Measurements from ENCODE around the gene FCRLA.
"Not testable (repeated sequence)": the region's sequence is repeated elsewhere in the genome, so short reads cannot be mapped to it uniquely, and the experiment has no call there.

Gene FCRLA, protein sequence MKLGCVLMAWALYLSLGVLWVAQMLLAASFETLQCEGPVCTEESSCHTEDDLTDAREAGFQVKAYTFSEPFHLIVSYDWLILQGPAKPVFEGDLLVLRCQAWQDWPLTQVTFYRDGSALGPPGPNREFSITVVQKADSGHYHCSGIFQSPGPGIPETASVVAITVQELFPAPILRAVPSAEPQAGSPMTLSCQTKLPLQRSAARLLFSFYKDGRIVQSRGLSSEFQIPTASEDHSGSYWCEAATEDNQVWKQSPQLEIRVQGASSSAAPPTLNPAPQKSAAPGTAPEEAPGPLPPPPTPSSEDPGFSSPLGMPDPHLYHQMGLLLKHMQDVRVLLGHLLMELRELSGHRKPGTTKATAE

DNA sequence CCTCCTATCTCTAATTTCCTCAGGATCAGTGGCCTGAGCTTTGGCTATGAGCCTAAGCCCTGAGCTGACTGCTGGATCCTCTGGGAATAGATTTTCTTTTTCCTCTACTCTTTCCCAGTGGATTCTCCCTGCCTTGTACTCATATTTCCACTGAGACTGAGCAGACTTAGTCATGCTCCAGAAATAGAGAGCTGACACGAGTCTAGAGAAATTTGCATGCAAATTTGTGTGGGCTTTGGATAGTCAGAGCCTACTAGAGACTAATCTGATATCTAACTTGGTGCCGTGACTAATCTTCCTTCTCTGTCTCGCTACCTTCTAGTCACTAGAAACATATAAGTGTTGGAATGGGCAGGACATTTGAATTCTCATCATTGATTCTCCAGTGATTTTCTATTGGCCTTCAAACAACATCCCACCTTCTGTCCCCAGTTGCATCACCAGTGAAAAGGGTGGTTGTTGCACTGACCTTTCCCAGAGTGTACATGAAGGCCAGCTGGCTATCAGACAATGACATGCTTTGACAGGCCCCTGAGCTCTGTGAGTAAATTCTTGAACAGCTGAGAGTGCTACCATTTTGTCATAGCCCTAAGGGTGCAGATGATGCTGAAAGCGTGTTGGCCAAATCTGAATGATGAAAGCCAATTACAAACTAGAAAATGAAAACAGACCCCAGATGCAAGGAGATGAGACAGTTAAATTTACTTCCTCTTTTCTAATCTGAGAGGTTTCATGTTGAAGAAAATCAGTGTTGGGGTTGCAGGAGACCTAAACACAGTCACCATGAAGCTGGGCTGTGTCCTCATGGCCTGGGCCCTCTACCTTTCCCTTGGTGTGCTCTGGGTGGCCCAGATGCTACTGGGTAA is at the start of gene FCRLA:
Gene FCRLA (plus strand): TSS at position 748 of the 866 bp plus-strand sequence. CDS start 36 bp downstream, at position 784.
- DNase-seq: no peak

DNA sequence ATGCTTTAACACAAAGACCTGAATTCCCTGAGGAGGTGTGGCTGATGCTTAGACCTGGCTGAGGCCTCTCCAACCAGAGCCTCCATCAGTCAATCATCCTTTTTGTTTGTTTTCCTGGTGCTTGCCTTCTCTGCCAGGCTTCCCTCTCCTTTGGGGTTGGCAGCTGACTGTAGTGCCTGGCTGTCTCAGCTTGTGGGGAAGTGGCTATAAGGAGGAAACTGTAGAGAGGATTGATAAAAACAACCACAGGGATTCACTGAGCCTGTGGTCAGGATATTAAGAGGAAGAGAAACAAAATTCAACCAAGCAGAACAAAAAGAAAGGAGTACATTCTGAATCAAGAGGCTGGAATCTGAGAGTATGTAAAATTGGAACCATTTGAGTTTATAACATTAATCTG is 48.5 kb upstream of the FCRLA start:
- DNase-seq: not testable (repeated sequence)

DNA sequence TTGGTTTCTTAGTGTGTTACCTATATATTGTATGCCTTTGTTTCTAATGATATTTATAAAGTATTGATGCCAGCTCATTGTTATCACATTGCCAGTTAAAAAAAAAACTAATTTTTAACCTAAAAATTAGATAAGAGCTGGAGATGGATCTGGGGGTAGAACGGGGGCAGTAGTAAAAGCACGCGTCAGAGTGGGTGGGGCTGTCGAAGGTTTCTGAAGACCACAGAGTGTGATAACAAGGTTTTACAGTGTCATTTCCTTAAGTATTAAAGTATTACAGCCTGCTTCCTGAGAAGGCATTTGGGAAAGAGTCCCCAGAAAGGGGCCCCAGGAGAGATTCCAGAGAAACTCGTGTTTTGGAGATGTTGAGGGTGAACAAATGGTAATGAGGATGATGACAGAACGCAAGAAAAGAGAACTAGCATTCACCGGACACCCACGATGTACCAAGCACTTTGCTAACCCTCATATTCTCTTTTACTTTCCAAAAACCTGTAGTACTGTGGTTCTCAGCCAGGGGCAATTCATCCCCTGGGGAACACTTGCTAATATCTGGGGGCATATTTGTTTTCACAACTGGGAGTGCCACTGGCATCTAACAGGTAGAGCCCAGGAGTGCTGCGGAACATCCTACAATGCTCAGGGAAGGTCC is 45.2 kb upstream of the FCRLA start:
- not testable (repeated sequence) for DNase-seq

DNA sequence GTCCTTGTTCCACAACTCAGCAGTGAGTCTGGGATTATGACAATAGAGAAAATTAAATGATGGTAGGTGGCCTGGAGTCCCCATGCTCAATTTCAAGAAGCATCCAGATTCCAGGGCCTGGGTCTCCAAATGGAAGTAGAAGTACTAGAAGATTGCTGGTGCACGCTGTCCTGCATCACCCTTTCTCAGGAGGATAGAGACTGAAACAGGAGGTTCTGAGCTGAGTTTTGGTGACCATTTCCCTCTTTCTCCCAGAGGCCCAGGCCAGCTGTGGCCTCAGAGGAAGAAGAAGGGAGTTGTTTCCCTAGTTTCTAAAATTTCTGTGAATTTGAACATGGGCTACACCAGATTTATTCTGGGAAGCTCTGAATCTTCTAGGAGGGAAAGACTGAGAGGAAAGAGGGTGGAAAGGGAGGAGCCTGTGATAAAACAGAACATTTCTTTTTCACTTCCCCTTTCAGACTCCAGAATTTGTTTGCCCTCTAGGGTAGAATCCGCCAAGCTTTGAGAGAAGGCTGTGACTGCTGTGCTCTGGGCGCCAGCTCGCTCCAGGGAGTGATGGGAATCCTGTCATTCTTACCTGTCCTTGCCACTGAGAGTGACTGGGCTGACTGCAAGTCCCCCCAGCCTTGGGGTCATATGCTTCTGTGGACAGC is 44.2 kb upstream of the FCRLA start, which contains the start of gene FCGR2B:
Gene FCGR2B (plus strand): TSS at position 460 of the 656 bp plus-strand sequence. CDS start 99 bp downstream, at position 559.
- DNase-seq: not testable (repeated sequence)

DNA sequence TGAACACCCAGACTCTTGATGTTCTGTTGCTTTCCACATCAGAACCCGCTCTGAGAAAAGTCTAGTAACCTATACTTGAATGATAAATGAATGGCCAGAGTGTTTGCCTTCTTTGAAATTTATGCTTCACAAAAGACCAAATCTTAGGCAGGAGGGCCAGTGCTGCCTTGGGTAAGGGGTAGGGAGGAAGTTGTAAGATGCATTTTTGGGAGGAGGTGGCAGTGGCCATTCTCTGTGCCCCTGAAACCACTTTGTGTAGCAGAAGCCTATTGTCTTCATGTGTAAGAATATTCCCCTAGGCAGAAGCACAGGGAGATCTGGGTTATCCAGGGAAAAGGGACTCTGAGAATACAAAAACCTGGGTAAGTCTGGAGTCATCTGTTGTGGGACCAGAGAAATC is 43.5 kb upstream of the FCRLA start:
- not testable (repeated sequence) for DNase-seq

DNA sequence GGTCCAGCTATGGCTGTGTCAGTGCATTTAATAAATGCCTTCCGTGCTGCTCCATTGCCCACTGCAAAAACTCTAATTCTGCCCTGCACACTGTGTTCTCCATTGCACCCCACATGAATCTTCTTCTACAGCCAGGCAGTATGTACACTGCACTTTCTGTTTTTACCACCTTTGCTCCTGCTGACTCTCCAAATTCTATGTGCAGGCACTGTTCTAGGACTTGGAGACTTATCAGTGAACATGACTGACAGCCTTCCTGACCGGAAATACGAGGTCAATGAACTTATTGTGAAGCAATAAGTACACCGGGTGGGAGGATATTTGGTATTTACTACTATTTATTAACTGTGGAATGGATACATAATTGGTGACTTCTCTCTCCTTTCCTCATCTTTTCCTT is 42.3 kb upstream of the FCRLA start:
- not testable (repeated sequence) for DNase-seq

DNA sequence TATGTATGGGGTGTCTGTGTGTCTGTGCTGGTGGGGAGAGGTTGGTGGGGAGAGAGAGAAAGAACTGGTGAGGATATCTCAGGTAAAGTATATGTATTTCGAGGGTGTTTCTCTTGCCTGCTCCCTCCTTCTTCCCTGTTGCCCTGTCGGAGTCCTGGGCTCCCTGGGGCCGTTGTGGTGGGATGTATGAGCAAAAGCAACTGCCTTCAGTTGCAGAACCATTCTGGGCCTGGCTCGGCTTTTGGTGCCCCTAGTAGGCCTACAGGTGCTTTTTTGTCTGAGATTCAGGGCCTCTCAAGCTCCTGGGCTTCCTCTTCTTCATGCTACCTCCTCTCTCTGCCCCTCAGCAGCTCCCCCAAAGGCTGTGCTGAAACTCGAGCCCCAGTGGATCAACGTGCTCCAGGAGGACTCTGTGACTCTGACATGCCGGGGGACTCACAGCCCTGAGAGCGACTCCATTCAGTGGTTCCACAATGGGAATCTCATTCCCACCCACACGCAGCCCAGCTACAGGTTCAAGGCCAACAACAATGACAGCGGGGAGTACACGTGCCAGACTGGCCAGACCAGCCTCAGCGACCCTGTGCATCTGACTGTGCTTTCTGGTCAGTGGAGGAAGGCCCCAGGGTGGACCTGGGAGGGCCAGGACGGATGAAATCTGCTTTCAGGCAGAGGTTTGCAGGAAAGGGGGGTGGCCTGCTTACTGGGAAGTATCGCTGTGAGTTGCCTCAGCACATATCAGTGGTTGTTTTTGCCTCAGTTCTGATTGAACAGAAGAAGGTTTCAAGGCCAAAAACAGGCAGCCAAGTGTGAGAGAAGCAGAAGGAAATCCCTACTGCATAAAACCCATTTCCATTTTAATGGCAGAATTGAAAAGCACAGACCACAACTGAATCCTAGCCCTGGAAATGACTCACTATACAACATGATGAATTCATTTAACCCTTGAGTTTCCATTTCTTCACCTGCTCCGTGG is 35.7 kb upstream of the FCRLA start:
- not testable (repeated sequence) for DNase-seq

DNA sequence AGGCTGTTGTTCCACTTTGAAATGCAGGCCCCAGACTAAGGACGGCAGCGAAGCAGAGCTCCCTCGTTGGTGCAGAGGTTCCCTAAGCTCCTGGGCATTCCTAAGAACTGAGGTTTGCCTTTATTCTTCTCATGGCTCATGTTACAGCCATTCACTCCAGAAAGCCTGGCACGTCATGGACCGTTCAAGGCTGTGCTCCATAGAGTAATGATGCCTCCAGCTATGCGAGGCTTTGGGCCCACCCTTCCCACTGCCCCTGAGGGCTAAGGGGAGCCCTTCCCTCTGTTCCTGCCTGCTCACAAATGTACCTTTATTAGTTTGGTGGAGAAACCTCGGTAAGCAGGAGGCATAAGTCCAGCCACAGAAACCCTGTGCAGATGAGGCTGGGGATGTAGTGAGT is 33.6 kb upstream of the FCRLA start:
- DNase-seq: not testable (repeated sequence)

DNA sequence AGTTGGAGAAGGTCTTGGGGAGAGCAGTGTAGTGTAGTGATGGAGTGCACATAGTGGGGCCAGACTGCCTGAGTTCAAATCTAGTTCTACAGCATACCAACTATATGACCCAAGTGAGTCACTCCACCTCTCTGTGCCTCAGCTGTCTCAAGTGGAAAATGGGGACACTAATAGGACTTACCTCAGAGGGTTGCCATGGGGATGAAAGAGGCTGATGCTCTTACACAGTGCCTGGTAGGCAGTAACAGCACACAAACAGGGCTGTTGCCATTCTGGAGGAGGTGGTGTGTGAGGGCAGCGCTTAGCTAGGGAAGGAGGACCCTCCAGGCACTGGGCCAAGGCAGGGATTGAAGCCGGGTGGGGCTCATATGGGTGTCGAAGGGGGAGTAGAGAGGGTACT is 32.6 kb upstream of the FCRLA start:
- DNase-seq: not testable (repeated sequence)

DNA sequence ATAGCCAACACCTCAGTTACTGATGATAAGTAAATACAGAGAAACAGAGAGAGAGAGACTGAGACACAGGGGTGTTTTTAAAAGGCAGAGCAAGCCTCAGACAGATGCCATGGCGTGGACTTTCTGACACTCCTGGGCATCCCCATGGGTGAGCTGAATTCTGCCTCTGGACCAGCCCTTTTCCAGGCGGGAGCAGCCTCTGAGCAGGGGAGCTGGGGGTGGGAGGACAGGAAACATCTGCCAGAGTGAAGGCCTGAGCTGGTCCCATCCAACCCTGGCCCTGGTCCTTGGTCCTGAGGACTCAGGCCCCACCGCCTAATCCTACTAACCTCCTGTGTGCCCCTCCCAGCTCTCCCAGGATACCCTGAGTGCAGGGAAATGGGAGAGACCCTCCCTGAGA is 32.1 kb upstream of the FCRLA start:
- DNase-seq: not testable (repeated sequence)

DNA sequence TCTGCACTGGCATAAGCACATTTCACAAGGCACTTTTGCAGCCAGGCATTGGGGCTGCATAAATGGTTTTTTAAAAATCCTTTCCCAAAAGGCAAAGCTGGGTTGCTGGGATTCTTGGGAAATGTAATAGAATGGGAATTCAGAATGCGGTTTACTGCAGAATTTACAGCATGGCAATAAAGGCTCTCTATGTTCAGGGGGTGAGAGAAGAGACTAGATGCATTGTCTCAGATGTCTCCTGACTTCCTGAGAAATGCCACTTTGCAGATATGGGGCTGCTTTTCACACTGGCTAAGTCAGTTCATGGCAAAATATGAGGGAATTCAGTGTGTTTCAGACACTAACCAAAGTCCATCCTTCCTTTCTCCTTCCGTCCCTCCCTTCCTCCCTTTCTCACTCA is 30.6 kb upstream of the FCRLA start:
- DNase-seq: no peak

DNA sequence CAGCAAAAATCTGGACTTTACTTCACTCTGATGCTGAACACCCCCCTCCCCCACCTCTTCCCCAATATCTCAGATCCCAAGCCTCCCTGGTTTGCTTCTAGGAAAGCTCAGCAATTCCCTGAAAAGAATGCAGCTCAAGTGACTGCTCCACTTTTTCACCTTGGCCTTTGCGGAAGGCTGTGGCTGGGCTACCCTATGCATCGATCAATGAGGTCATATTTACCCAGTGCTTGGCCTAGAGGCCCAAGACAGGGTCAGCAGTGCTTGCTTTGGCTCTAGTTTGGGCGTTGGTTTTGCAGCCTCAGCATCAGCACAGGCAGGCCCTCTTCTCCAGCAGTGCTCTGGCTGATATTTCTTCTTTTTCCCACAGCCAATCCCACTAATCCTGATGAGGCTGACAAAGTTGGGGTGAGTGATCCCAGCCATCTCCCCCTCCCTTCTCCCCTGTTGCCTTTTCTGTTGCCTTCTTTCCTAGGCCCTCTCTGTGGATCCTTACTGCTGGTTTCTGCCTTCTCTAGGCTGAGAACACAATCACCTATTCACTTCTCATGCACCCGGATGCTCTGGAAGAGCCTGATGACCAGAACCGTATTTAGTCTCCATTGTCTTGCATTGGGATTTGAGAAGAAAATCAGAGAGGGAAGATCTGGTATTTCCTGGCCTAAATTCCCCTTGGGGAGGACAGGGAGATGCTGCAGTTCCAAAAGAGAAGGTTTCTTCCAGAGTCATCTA is 29.9 kb upstream of the FCRLA start:
- DNase-seq: no peak

DNA sequence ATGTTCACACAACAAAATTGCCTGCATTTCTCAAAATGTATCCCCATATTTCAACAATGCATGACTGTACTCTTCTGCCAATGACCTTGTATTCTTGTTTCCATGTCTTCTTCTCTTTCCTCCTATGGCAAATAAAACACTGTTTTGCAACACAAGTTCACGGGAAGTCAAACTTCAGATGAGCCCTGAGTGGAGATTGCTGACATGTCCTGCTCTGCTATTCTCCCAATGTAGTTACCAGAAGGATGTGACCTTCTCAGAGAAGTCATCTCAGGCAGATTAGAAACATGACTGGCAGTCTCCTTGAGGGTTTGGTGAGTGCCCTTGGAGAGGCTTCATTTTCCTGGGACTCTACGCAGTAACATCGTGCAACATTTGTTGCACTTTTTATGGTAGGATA is 28.5 kb upstream of the FCRLA start:
- DNase-seq: no peak

DNA sequence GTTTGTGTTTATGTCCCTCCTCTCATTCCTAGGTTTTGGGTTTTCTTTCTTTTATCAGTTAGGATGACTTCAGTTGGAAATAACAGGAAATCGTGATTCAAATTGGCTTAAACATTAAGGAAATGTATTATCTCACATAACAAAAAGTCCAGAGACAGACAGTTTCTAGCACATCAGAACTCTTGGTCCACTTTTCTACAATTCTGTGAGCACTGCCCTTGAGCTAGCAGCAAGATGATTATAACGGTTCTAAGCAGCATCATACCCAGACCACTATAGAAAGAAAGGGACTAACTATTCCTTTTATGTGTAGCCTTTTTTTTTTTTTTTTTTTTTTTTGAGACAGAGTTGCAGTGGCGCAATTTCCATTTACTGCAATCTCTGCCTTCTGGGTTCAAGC is 25.1 kb upstream of the FCRLA start:
- no peak for DNase-seq

DNA sequence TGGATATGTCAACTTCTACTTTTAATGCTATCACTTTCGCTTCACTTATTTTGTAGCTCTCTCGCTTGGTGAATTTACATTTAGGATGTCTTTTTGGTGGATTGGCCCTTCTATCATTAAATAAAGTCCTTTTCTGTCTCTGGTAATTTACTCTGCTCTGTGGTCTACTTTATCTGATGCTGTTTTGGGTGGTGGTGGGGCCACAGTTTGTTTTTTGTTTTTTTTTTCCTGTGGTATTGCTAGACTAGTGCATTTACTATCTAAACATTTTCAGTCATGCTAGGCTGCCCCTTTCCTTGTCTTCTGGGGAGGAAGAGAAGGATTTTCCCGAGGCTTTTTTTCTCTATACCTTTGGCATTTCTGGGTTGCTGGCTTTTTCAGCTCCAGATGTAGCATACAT is 18.1 kb upstream of the FCRLA start:
- DNase-seq: no peak

DNA sequence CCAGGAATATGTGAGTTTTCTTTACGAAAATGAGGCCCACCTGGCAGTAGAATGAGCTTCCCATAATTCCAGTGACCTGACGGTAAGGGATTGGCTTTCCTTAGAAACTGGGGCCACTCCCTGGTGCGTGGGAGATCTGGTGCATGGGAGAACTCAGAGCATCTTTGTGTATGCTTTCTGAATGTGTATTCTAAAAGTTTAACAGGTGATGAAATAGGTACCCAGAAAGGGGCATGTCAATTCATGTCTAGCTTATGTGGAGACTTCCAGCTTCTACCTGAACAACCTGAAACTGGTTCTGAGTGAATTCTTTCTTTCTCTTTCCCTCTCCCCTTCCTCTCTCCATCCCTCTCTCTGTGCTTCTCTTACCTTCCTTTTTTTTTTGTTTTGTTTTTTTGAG is 15.2 kb upstream of the FCRLA start:
- DNase-seq: no peak

DNA sequence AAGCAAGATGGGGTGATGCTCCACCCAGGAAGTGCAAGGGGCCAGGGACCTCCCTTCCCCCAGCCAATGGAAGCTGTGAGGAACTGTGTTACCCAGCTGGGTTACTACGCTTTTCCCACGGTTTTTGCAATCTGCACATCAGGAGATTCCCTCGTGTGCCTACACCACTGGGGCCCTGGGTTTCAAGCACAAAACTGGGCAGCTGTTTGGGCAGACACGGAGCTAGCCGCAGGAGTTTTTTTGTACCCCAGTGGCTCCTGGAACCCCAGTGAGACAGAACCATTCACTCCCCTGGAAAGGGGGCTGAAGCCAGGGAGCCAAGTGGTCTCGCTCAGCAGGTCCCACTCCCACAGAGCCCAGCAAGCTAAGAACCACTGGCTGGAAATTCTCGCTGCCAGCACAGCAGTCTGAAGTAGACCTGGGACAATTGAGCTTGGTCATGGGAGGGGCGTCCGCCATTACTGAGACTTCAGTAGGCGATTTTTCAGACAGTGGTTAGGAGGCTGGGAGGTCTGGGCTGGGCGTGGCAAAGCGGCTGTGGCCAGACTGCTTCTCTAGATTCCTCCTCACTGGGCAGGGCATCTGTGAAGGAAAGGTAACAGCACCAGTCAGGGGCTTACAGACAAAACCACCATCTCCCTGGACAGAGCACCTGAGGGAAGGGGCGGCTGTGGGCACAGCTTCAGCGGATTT is 13.9 kb upstream of the FCRLA start:
- DNase-seq: peak; percentile 7

DNA sequence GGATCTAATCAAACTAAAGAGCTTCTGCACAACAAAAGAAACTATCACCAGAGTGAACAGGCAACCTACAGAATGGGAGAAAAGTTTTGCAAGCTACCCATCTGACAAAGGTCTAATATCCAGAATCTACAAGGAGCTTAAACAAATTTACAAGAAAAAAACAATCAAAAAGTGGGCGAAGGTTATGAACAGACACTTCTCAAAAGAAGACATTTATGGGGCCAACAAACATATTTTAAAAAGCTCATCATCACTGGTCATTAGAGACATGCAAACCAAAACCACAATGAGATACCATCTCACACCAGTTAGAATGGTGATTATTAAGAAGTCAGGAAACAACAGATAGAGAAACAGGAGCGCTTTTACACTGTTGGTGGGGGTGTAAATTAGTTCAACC is 8.7 kb upstream of the FCRLA start:
- not testable (repeated sequence) for DNase-seq

DNA sequence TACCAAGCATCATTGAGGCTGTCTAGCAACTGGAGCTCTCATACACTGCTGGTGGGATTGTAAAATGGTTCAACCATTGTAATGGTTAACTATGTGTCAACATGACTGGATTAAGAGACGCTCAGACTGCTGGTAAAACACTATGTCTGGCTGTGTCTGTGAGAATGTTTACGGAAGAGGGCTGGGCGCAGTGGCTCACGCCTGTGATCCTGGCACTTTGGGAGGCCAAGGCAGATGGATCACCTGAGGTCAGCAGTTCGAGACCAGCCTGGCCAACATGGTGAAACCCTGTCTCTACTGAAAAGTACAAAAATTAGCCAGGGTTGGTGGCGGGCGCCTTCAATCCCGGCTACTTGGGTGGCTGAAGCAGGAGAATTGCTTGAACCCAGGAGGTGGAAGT is 4.8 kb upstream of the FCRLA start:
- DNase-seq: peak; percentile 70

DNA sequence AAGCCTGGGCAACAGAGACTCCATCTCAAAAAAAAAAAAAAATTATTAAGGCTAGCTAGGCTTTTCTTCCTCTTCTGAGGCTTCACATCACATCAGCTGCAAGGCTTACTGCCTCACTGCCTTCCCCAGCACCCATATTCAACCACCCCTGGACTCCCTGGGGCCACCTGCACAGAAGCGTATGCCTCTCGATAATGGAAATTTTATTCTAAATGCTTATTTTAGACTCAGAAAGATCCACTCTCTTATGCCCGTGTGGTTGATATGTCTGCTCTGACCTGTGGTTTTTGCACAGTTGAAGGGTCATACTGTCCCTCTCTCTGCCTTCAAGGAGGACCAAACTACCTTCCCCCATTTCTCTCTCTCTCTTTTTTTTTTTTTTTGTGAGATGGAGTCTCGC is 1.5 kb upstream of the FCRLA start:
- DNase-seq: no peak

Measured in NCI-H774 (cell line).